Endothelial cell (in vitro differentiated cells): ENCODE data around the gene NTM. TPM values are rescaled to one million over a fixed set of nuclear protein-coding genes. Genes with fewer than 3 reads are reported as not detected.

Experiments
- DNase-seq: peaks from one replicate; pipeline ENCODE4 v3.0.0; 2021; ENCODE audit warnings: low spot score
- H3K27ac Mint-ChIP-seq: one replicate; pipeline ENCODE4 v1.8.0; 2021; ENCODE audit warnings: mixed read lengths, inconsistent platforms; ENCODE audit not compliant: unreplicated experiment
- H3K27me3 Mint-ChIP-seq: one replicate; pipeline ENCODE4 v1.8.0; 2021; ENCODE audit warnings: mild to moderate bottlenecking, moderate library complexity, mixed read lengths, inconsistent platforms; ENCODE audit not compliant: unreplicated experiment
- H3K36me3 Mint-ChIP-seq: one replicate; pipeline ENCODE4 v1.8.0; 2021; ENCODE audit warnings: mild to moderate bottlenecking, low read depth, mixed read lengths, inconsistent platforms; ENCODE audit not compliant: unreplicated experiment
- H3K4me1 Mint-ChIP-seq: one replicate; pipeline ENCODE4 v1.8.0; 2021; ENCODE audit warnings: mild to moderate bottlenecking, mixed read lengths, inconsistent platforms; ENCODE audit not compliant: unreplicated experiment
- H3K4me3 Mint-ChIP-seq: one replicate; pipeline ENCODE4 v1.8.0; 2021; ENCODE audit warnings: mild to moderate bottlenecking, mixed read lengths, inconsistent platforms; ENCODE audit not compliant: unreplicated experiment
- H3K9me3 Mint-ChIP-seq: one replicate; pipeline ENCODE4 v1.8.0; 2021; ENCODE audit warnings: mixed read lengths, inconsistent platforms; ENCODE audit not compliant: unreplicated experiment
- total RNA-seq: library from RNA; stranded (reverse); fragmentation: NEBNext Ultra II Directional; extraction: Animal tissue kit (Norgen Biotek cat#: 25700); gene quantifications from one replicate; pipeline ENCODE4 v1.2.1, GENCODE V29; 2021; ENCODE audit not compliant: unreplicated experiment
- TF ChIP-seq, protein P1 (sequence below): fragments of 200-600 bp; sonication (generic); IDR thresholded peaks from one replicate; pipeline ENCODE4 v1.5.0; 2021; ENCODE audit warnings: antibody characterized with exemption; ENCODE audit not compliant: unreplicated experiment

Gene NTM
- total RNA-seq, 1 donor from 2014 or later = 3.6 TPM

DNA sequence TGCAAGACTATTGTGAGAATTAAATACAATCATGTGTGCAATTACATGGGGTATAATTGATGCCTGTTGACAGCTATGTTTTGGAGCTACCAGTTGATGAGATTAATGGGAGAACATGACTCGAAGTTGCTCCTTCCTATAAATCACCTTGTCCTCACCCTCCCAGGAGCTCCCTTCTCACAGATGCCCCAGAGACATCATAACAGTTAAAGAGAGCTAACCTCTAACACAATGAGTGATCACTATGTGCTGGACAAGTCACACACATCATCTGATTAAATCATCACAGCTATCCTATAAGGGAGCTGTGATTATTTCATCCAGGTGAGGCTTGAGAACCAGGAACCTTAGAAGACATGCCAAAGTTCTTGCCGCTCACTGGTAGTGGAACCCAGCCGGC lies 394.2 kb downstream of the NTM start:
- H3K36me3 Mint-ChIP-seq = no peaks in the 10 kb centered on the region
- H3K4me1 Mint-ChIP-seq = peaks cover 3% of the 10 kb centered on the region
- no peaks in the 10 kb centered on the region for H3K9me3 Mint-ChIP-seq
- no peak for DNase-seq
- H3K27me3 Mint-ChIP-seq = no peaks in the 10 kb centered on the region
- H3K27ac Mint-ChIP-seq = no peak overlapping the region
- TF ChIP-seq, protein P1, sequence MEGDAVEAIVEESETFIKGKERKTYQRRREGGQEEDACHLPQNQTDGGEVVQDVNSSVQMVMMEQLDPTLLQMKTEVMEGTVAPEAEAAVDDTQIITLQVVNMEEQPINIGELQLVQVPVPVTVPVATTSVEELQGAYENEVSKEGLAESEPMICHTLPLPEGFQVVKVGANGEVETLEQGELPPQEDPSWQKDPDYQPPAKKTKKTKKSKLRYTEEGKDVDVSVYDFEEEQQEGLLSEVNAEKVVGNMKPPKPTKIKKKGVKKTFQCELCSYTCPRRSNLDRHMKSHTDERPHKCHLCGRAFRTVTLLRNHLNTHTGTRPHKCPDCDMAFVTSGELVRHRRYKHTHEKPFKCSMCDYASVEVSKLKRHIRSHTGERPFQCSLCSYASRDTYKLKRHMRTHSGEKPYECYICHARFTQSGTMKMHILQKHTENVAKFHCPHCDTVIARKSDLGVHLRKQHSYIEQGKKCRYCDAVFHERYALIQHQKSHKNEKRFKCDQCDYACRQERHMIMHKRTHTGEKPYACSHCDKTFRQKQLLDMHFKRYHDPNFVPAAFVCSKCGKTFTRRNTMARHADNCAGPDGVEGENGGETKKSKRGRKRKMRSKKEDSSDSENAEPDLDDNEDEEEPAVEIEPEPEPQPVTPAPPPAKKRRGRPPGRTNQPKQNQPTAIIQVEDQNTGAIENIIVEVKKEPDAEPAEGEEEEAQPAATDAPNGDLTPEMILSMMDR = no peak
- H3K4me3 Mint-ChIP-seq = no peak overlapping the region

DNA sequence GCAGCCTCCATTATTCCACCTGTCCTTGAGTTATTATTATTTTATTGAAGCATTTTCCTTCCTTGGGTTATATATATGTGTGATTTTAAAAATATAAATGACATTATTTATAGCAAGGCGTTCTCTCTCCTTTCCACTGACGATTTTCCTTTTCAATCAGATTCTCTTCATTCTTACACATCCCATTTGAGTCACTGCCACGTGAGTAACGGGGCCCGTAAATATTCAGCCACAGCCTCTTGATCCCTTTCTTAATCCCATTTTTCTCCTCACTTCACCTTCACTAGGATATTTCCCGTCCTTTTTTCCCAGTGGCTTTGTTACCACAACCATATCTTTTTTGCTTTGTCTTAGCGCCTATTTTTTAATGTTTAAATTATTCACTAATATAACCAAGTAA lies 396.2 kb downstream of the NTM start:
- Mint-ChIP-seq H3K36me3 (no peaks in the 10 kb centered on the region), H3K4me1 (peaks cover 3% of the 10 kb centered on the region), H3K27ac (no peak overlapping the region), H3K4me3 (no peak overlapping the region), H3K9me3 (no peaks in the 10 kb centered on the region), H3K27me3 (no peaks in the 10 kb centered on the region)
- TF ChIP-seq, protein P1 = no peak
- no peak for DNase-seq

DNA sequence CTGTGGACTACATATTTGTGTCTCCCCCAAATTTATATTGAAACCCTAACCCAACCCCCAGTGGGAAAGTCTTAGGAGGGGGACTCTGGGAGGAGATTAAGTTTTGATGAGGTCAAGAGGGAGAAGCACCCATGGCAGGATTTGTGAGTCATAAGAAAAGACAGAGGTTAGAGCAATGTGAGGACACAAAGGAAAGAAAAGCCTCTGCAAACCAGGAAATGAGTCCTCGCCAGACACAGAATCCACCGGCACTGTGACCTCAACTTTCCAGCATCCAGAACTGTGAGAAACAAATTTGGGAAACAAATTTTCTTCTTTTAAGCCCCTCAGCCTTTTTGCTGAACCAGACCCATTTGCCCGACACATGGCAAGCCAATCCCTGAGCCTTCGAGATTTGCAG lies 397.0 kb downstream of the NTM start:
- H3K27ac Mint-ChIP-seq = no peak overlapping the region
- H3K27me3 Mint-ChIP-seq = no peaks in the 10 kb centered on the region

DNA sequence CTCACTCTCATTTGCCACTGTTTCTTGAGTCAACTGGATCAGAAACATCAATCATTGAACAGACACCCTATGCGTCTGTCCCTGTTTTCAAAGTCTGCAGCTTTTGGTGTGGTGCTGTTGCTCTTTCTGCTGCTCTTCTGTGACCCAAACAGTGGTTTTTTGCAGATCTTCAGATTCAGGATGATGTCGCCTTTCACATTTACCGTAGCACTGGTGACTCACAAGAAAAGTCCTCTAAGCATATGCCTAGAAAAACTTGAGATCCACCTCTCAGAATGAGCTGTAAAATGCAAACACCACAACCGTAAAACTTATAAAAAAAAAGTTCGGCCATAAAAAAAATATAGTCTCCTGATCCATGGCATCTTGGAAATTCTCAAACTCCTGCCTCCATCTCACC lies 400.4 kb downstream of the NTM start:
- TF ChIP-seq, protein P1 = no peak
- no peaks in the 10 kb centered on the region for H3K36me3 Mint-ChIP-seq
- H3K9me3 Mint-ChIP-seq = no peaks in the 10 kb centered on the region
- no peaks in the 10 kb centered on the region for H3K27me3 Mint-ChIP-seq
- H3K4me1 Mint-ChIP-seq = peaks cover 7% of the 10 kb centered on the region
- no peak for DNase-seq
- H3K4me3 Mint-ChIP-seq = no peak overlapping the region
- H3K27ac Mint-ChIP-seq = no peak overlapping the region

More for the DNA sequence above, 397.0 kb downstream of the NTM start:
- TF ChIP-seq, protein P1 = no peak
- Mint-ChIP-seq H3K4me3 (no peak overlapping the region), H3K36me3 (no peaks in the 10 kb centered on the region), H3K4me1 (peaks cover 3% of the 10 kb centered on the region), H3K9me3 (no peaks in the 10 kb centered on the region)
- DNase-seq = no peak

DNA sequence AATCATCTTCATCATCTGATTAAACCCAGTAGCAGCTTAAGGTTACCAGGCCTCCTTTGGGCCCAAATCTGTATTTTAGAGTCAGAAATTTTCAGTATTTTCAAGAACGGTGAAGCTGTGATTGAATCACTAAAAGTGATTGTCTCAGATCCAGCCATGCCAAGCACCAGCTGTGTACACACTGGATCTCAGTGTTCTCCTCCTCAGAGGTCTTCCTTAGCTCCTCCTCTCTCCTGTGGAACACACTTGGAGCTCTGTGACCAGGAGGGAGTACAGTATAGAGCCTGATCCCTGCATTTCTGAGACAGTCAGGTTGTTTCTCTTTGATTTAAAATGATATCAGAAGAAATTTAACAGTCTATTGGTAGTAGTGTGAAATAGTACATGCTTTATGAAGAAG lies 401.1 kb downstream of the NTM start:
- H3K27me3 Mint-ChIP-seq = no peaks in the 10 kb centered on the region
- no peak overlapping the region for H3K4me3 Mint-ChIP-seq
- no peak overlapping the region for H3K27ac Mint-ChIP-seq
- TF ChIP-seq, protein P1 = no peak
- peaks cover 7% of the 10 kb centered on the region for H3K4me1 Mint-ChIP-seq
- no peaks in the 10 kb centered on the region for H3K9me3 Mint-ChIP-seq
- DNase-seq = no peak
- H3K36me3 Mint-ChIP-seq = no peaks in the 10 kb centered on the region
